PC-3 (cell line): ENCODE measurements around the gene EPHA1.

Experiments
- CTCF ChIP-seq: fragments of 300-600 bp; sonication (generic); conservative IDR thresholded peaks from 2 replicates; pipeline ENCODE4 v1.5.1; 2017; ENCODE audit warnings: antibody characterized with exemption, low read depth, mild to moderate bottlenecking, low read length
- EZH2 ChIP-seq: fragments of 300-600 bp; sonication (generic); IDR thresholded peaks from one replicate; pipeline ENCODE4 v1.6.1; 2017; ENCODE audit warnings: antibody characterized with exemption, mild to moderate bottlenecking, low read length; ENCODE audit not compliant: unreplicated experiment

- peak; percentile 52 for TF ChIP-seq CTCF
- TF ChIP-seq EZH2, result no peak
Observed at GRCh38 chr7:143372070-143372469, 36.6 kb downstream of the EPHA1 start.
